Spleen (tissue), 7 donors: ENCODE measurements around the gene RNF130.

ENCODE experiments used
- CTCF ChIP-seq, 11 experiments: fragments of 200-600 bp in 7 of 11; fragments of 450-650 bp in 4 of 11; sonication (generic) in 4 of 11; IDR thresholded peaks in 8 of 11; conservative IDR thresholded peaks in 3 of 11; 1 replicate in 7 of 11; 2 replicates in 4 of 11; pipeline versions ENCODE4 v1.4.0 to v1.8.0; 2016 to 2021; ENCODE audit warnings: antibody characterized with exemption in 11 of 11, inconsistent platforms in 4 of 11, mild to moderate bottlenecking in 1 of 11
- POLR2AphosphoS5 ChIP-seq, 3 donors: sonication (generic); formaldehyde crosslinking; IDR thresholded peaks; one replicate each; pipeline ENCODE4 v1.5.1; 2017; ENCODE audit warnings: antibody characterized with exemption in 3 of 3
- donor health status: DM: no; HTN: no; CAD: no; lungs with moderate emphysema.
- donor health status: DM: no; HTN: no; CAD: no.
- donor health status: DM: no; HTN: no; CAD: no.

GRCh38 chr5:179912951-179913350 lies 158.6 kb downstream of the RNF130 start:
- TF ChIP-seq POLR2AphosphoS5 (IDR thresholded peaks at IDR 0.05) (no peak), CTCF (IDR thresholded peaks at IDR 0.05 in 8 of 11, conservative IDR thresholded peaks at IDR 0.05 in 3 of 11) (no peak)
